OCI-LY3 (cell line): ENCODE results near the gene CSF2.

Source experiments
- H2AFZ ChIP-seq: fragments of 200-600, 300-600 bp; shearing (Covaris generic); 2 replicates; pipeline ENCODE4 v1.6.0; 2014; ENCODE audit warnings: antibody characterized with exemption, low read depth, low read length
- H3K27ac ChIP-seq: fragments of 200-600, 300-600 bp; sonication (generic); 2 replicates; pipeline ENCODE4 v1.5.1; 2014; ENCODE audit warnings: mild to moderate bottlenecking, low read length, moderate library complexity, mixed read lengths
- H3K27me3 ChIP-seq: fragments of 200-600, 300-600 bp; sonication (generic); 2 replicates; pipeline ENCODE4 v1.6.1; 2014; ENCODE audit warnings: low read depth, low read length, mixed read lengths
- H3K36me3 ChIP-seq: fragments of 200-600, 300-600 bp; sonication (generic); replicated peaks from 2 replicates; pipeline ENCODE3; 2014; ENCODE audit warnings: low read depth, low read length, mixed read lengths
- H3K4me1 ChIP-seq: fragments of 300-600, 200-600 bp; sonication (generic); 2 replicates; pipeline ENCODE4 v1.6.1; 2014; ENCODE audit warnings: low read length, mixed read lengths
- H3K4me2 ChIP-seq: fragments of 200-600, 300-600 bp; sonication (generic); 2 replicates; pipeline ENCODE4 v1.6.1; 2014; ENCODE audit warnings: low read length, mixed read lengths
- H3K4me3 ChIP-seq: fragments of 300-600, 200-600 bp; sonication (generic); 2 replicates; pipeline ENCODE4 v1.5.1; 2014; ENCODE audit warnings: antibody characterized with exemption, mild to moderate bottlenecking, low read length, moderate library complexity
- H3K79me2 ChIP-seq: fragments of 300-600, 200-600 bp; shearing (Covaris generic); 2 replicates; pipeline ENCODE4 v1.6.1; 2014; ENCODE audit warnings: mild to moderate bottlenecking, low read length, mixed read lengths
- H3K9ac ChIP-seq: fragments of 300-600, 200-600 bp; shearing (Covaris generic); 2 replicates; pipeline ENCODE4 v1.6.0; 2014; ENCODE audit warnings: mild to moderate bottlenecking, low read length, moderate library complexity
- H3K9me3 ChIP-seq: fragments of 200-600, 300-600 bp; shearing (Covaris generic); 2 replicates; pipeline ENCODE4 v1.6.1; 2014; ENCODE audit warnings: low read length, mixed read lengths; ENCODE audit not compliant: insufficient read depth
- H4K20me1 ChIP-seq: fragments of 200-600, 300-600 bp; sonication (generic); 2 replicates; pipeline ENCODE4 v1.6.1; 2016; ENCODE audit warnings: low read length, mixed read lengths; ENCODE audit not compliant: insufficient read depth
- CTCF ChIP-seq: fragments of 200-600, 300-600 bp; sonication (generic); IDR thresholded peaks from 2 replicates; pipeline ENCODE4 v1.5.1; 2014; ENCODE audit warnings: antibody characterized with exemption, low read length, low read depth
- EZH2phosphoT487 ChIP-seq: fragments of 200-600 bp; shearing (Covaris generic); IDR thresholded peaks from 2 replicates; pipeline ENCODE4 v1.6.1; 2018; ENCODE audit warnings: antibody characterized with exemption, mixed run types, low read depth

CSF2 gene

DNA sequence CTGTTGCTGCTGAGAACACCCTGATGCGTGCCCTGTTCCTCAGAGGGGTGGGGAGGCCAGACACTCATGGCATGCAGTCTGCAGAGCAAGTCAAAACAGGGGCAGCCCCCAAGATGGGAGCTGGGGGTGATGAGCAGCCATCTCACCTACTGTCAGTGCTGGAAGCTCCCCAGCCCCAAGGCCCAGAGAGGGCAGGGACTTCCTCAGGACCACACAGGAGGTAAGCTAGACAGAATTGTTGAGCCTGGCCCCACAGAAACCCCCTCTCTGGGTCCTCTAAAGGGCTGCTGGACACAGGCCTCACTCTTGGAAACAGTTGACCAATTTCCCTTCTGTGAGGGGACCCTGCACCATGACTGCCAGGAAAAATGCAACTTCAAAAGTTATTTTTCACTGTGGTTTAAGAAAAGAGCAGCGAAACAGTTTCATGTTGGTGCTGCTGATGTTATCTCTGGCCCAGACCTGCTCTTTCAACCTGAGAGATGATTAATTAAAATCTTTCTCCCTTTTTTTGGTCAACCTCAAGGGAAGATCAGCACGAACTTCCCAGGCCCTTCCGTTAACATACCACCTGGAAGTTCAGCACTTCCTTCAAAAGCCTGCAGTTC is 9.6 kb downstream of the CSF2 start:
- H3K9ac ChIP-seq: no peak overlapping the region
- H2AFZ ChIP-seq: no peak overlapping the region
- no peak overlapping the region for H3K4me3 ChIP-seq

GRCh38 chr5:132085686-132086085 is 12.1 kb downstream of the CSF2 start:
- no peak overlapping the region for H3K27ac ChIP-seq
- no peaks in the 10 kb centered on the region for H3K27me3 ChIP-seq
- no peak overlapping the region for H3K4me2 ChIP-seq
- H3K9ac ChIP-seq: no peak overlapping the region
- H3K9me3 ChIP-seq: no peaks in the 10 kb centered on the region
- H3K36me3 ChIP-seq: no peaks in the 10 kb centered on the region
- H3K4me1 ChIP-seq: peaks cover 7% of the 10 kb centered on the region; the same call in 1 of the 2 replicates
- no peak for TF ChIP-seq EZH2phosphoT487
- no peak for TF ChIP-seq CTCF
- no peak overlapping the region for H2AFZ ChIP-seq
- no peaks in the 10 kb centered on the region for H4K20me1 ChIP-seq
- no peak overlapping the region for H3K4me3 ChIP-seq
- no peaks in the 10 kb centered on the region for H3K79me2 ChIP-seq

More for the DNA sequence above, 9.6 kb downstream of the CSF2 start:
- TF ChIP-seq EZH2phosphoT487: no peak
- TF ChIP-seq CTCF: no peak
- H4K20me1 ChIP-seq: no peaks in the 10 kb centered on the region
- H3K4me1 ChIP-seq: peaks cover 7% of the 10 kb centered on the region; the same call in 1 of the 2 replicates
- H3K27ac ChIP-seq: no peak overlapping the region
- H3K36me3 ChIP-seq: no peaks in the 10 kb centered on the region
- H3K27me3 ChIP-seq: no peaks in the 10 kb centered on the region
- H3K4me2 ChIP-seq: no peak overlapping the region
- no peaks in the 10 kb centered on the region for H3K9me3 ChIP-seq
- H3K79me2 ChIP-seq: no peaks in the 10 kb centered on the region

GRCh38 chr5:132086277-132086794 is 12.7 kb downstream of the CSF2 start:
- Histone ChIP-seq H3K4me2 (no peak overlapping the region), H3K9ac (no peak overlapping the region), H3K27me3 (no peaks in the 10 kb centered on the region), H3K27ac (no peak overlapping the region), H3K4me1 (peaks cover 7% of the 10 kb centered on the region; the same call in 1 of the 2 replicates), H3K36me3 (no peaks in the 10 kb centered on the region), H3K79me2 (no peaks in the 10 kb centered on the region), H3K4me3 (no peak overlapping the region), H4K20me1 (no peaks in the 10 kb centered on the region), H3K9me3 (no peaks in the 10 kb centered on the region), H2AFZ (no peak overlapping the region)
- TF ChIP-seq CTCF: no peak
- TF ChIP-seq EZH2phosphoT487: no peak

- Histone ChIP-seq H3K36me3 (no peaks in the 10 kb centered on the region), H3K9ac (no peak overlapping the region), H3K79me2 (no peaks in the 10 kb centered on the region), H3K27me3 (no peaks in the 10 kb centered on the region; the same call in 1 of the 2 replicates), H3K27ac (no peak overlapping the region), H2AFZ (no peak overlapping the region), H3K4me1 (peaks cover 7% of the 10 kb centered on the region; the same call in 1 of the 2 replicates), H3K4me2 (no peak overlapping the region), H3K4me3 (no peak overlapping the region), H3K9me3 (no peaks in the 10 kb centered on the region), H4K20me1 (no peaks in the 10 kb centered on the region)
- TF ChIP-seq CTCF: no peak
- no peak for TF ChIP-seq EZH2phosphoT487
These were observed 13.6 kb downstream of the CSF2 start for GRCh38 chr5:132087176-132087575.
